Testis (tissue), 2 donors: ENCODE data around the gene ZNF106.
A peak's percentile ranks its signal among the peaks of the same experiment; 100 is the strongest.

Source experiments
- POLR2A ChIP-seq: fragments of 450-650 bp; IDR thresholded peaks from one replicate; pipeline ENCODE4 v1.6.1; 2017; ENCODE audit warnings: antibody characterized with exemption, mild to moderate bottlenecking, moderate library complexity
- TF ChIP-seq, protein P1 (sequence below), 3 experiments: fragments of 450-650 bp in 2 of 3; fragments of 200-600 bp in 1 of 3; sonication (generic) in 1 of 3; IDR thresholded peaks; one replicate each; pipeline ENCODE4 v1.5.1; 2016 to 2019; ENCODE audit warnings: antibody characterized with exemption in 3 of 3, mild to moderate bottlenecking in 2 of 3, moderate library complexity in 1 of 3

DNA sequence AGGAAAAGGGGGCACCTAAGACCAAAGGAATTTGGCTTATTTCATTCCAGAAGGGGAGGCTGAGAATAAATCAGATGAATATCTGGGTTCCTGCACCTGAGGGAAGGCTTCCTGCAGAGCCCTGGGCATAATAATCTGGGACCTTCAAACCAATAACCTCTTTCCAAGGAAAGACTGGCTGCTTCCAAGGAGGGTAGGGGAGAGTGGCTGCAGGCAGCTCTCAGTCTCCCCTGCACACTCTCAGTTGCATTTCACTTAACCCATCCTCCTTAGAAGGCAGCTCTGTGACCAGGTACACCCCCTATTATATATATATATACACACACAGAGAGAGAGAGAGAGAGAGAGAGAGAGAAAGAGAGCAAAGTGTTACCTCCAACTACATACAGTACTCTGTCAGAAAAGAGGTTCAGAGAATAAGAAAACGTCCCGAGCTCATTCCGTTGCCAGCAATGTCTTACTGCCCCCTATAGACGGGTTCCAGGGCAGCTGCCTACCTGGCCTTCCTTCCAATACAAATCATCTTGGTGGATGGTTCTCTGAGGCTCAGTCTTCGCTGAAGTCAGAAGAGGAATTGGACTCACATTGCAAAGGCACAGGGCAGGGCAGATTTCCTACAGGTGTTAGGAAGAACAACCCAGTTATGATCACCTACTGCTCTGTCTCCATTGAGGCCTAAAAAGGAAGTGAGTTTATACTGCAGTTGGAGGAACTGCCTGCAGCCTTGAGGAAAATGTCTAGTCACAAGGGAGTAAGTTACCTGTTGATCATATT is 105.5 kb downstream of the ZNF106 start:
- TF ChIP-seq, protein P1, sequence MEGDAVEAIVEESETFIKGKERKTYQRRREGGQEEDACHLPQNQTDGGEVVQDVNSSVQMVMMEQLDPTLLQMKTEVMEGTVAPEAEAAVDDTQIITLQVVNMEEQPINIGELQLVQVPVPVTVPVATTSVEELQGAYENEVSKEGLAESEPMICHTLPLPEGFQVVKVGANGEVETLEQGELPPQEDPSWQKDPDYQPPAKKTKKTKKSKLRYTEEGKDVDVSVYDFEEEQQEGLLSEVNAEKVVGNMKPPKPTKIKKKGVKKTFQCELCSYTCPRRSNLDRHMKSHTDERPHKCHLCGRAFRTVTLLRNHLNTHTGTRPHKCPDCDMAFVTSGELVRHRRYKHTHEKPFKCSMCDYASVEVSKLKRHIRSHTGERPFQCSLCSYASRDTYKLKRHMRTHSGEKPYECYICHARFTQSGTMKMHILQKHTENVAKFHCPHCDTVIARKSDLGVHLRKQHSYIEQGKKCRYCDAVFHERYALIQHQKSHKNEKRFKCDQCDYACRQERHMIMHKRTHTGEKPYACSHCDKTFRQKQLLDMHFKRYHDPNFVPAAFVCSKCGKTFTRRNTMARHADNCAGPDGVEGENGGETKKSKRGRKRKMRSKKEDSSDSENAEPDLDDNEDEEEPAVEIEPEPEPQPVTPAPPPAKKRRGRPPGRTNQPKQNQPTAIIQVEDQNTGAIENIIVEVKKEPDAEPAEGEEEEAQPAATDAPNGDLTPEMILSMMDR (IDR thresholded peaks at IDR 0.05) = peak in 2 of 3 experiments; percentile 15 to 39
- TF ChIP-seq POLR2A = no peak
